PFSK-1 (cell line): ENCODE measurements around the gene MANEAL.

Experiments
- FOXP2 ChIP-seq: optimal IDR thresholded peaks from 2 replicates; pipeline ENCODE3; 2011; ENCODE audit warnings: borderline replicate concordance, control low read depth, inconsistent platforms; ENCODE audit not compliant: insufficient read depth; ENCODE audit errors: extremely low read length, extremely low read depth
- POLR2AphosphoS5 ChIP-seq: IDR thresholded peaks from 2 replicates; pipeline ENCODE4 v1.6.1; 2012; ENCODE audit warnings: low read depth, mild to moderate bottlenecking, control low read depth, low read length, moderate library complexity
- REST ChIP-seq, 2 experiments: IDR thresholded peaks; 2 replicates each; pipeline versions ENCODE4 v1.6.1 to v1.8.0; 2011 to 2012; ENCODE audit warnings: low read depth in 2 of 2, low read length in 2 of 2, control low read depth in 1 of 2, inconsistent platforms in 1 of 2, mild to moderate bottlenecking in 1 of 2, moderate library complexity in 1 of 2; ENCODE audit not compliant: insufficient read depth in 1 of 2
- SIN3A ChIP-seq: IDR thresholded peaks from 2 replicates; pipeline ENCODE4 v1.6.1; 2012; ENCODE audit warnings: mild to moderate bottlenecking, low read length, moderate library complexity, borderline replicate concordance; ENCODE audit not compliant: insufficient read depth
- TAF1 ChIP-seq: IDR thresholded peaks from 2 replicates; pipeline ENCODE4 v1.6.1; 2012; ENCODE audit warnings: low read length, control low read depth, borderline replicate concordance; ENCODE audit not compliant: insufficient read depth

Gene MANEAL

GRCh38 chr1:37846647-37847339, 53.1 kb downstream of the MANEAL start:
- TF ChIP-seq TAF1 (no peak), FOXP2 (no peak), REST (IDR thresholded peaks at IDR 0.05; ENCODE audit: insufficient read depth in 1 of 2, low read depth in 2 of 2, low read length in 2 of 2) (no peak), SIN3A (no peak), POLR2AphosphoS5 (no peak)

GRCh38 chr1:37849480-37849879, 55.8 kb downstream of the MANEAL start:
- TF ChIP-seq TAF1: no peak
- TF ChIP-seq SIN3A: no peak
- no peak for TF ChIP-seq REST (IDR thresholded peaks at IDR 0.05; ENCODE audit: insufficient read depth in 1 of 2, low read depth in 2 of 2, low read length in 2 of 2)
- no peak for TF ChIP-seq FOXP2
- no peak for TF ChIP-seq POLR2AphosphoS5

GRCh38 chr1:37850352-37850955, 56.8 kb downstream of the MANEAL start:
- TF ChIP-seq TAF1: no peak
- TF ChIP-seq POLR2AphosphoS5: no peak
- TF ChIP-seq SIN3A: no peak
